ENCODE results near the gene FITM1.

The FITM1 gene

DNA sequence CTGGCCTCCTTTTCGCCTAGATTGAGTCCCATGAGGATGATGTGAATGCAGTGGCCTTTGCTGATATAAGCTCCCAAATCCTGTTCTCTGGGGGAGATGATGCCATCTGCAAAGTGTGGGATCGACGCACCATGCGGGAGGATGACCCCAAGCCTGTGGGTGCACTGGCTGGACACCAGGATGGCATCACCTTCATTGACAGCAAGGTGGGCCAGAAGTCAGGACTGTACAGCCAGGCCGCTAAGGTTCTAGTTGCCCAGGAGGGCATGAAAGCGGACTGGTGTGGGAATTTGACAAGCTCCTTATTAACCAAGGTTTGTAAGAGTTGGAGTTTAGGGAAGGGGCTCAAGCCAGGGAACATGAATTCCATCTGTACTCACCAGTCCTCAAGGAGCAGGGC, 10.8 kb upstream of the FITM1 start:
- no peak for DNase-seq (ENCODE audit: low read depth)

DNA sequence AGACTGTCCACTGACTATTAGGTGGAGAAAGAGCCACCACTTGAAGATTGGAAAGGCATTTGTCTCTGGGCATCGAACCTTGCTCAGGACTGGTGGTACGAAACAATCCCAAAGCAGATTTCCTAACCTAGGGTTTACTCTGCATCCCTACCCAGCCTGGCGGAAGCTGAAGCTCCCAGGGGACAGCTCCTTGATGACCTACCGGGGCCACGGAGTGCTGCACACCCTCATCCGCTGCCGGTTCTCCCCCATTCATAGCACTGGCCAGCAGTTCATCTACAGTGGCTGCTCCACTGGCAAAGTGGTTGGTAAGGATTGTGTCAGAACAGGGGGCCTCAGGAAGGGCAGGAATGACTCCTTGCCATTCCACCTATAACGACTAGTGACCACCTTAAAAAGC, 9.2 kb upstream of the FITM1 start:
- no peak for DNase-seq (ENCODE audit: low read depth)

DNA sequence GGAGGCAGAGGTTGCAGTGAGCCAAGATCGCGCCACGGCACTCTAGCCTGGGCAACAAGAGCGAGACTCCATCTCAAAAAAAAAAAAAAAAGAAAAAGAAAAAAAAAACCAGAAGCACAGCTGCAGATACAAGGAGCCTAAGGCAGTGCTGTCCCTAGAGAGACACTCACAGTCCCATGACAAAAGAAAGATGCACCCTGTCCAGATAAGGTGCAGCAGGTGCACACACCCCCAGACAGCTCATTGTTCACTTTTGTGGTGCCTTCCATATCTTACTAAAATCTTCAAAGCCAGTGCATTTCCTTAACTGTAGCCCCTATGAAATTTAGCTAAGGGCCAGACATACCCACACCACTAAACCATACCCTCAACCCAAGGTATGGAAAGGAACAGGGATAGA, 8.0 kb upstream of the FITM1 start:
- DNase-seq (ENCODE audit: low read depth), result no peak

DNA sequence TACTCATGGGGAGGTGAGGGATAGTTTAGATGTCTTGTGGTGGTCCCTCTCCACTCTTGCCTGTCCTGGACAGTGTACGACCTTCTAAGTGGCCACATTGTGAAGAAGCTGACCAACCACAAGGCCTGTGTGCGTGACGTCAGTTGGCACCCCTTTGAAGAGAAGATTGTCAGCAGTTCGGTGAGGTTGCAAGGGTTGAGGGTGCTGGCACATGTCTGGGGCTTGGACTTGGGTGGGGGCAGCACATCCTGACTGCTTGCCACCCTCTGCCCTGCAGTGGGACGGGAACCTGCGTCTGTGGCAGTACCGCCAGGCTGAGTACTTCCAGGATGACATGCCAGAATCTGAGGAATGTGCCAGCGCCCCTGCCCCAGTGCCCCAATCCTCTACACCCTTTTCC, 7.6 kb upstream of the FITM1 start:
- DNase-seq (ENCODE audit: low read depth), result no peak

DNA sequence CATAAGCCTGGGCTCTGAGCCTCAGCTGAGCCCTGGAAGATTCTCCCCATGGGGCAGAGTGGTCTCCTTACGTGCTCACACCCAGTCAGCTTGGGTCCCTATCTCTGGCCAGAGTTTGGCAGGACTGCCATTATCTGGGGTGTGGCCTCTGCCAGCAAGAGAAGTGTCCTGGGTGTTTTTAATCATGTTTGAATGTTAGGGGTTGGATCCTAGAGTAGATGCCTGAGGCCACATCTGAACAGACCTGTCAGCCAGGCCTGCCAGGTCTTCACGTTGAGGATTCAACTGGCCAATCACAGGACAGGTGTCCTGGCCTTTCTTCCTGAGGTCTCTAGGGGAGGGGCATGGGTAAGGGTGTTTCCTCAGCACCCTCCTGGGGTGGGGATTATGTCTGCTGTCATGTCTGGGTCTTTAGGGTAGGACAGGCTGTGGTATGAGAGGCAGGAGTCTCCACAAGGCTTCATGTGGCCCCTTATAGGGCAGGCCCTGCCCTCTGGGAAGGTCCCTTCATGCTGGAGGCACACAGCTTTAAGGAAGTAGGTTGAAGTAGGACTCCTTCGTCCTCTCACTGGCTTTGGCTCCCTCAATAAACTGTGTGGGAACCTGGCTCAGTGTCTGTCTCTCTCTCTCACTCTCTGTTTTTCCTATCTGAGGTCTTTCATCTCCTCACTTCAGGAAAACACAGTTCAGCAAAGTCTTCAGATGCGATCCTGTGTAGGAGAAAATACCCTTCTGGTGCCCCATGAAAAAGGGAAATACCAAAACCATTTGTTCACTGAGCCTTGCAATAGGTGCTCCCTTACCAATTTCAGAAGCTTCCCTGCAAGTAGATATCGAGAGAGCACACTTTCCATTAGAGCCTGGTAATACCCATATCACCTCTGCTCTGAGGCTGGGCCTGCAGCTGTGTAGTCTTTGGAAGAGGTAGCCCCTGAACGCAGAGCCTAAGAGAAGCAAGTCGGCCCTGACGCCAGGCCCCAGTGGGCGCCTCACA, 6.7 kb upstream of the FITM1 start:
- no peak for DNase-seq (ENCODE audit: low read depth)

DNA sequence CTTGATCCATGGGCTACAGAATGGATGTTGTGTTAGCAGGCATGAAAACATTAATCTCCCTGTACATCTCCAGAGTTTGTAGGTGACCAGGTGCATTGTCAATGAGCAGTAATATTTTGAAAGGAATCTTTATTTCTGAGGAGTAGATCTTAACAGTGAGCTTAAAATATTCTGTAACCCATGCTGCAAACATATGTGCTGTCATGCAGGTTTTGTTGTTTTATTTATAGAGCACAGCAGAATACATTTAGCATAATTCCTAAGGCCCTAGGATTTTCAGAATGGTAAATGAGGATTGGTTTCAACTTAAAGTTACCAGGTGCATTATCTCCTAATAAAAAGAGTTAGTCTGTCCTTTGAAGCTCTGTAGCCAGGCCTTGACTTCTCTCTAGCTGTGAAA, 3.5 kb upstream of the FITM1 start:
- no peak for DNase-seq (ENCODE audit: low read depth)

DNA sequence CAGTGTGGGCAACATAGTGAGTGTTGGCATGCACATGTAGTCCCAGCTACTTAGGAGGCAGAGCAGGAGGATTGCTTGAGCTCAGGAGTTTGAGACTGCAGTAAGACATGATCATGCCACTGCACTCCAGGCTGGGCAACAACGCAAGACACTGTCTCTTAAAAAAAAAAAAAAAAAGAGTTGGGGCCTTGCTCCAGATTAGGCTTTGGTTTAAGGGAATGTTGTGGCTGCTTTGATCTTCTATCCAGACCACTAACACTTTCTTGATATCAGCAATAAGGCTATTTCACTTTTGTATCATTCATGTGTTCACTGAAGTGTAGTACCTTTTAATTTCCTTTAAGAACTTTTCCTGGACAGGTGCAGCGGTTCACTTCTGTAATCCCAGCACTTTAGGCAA, 2.8 kb upstream of the FITM1 start:
- DNase-seq (ENCODE audit: low read depth), result no peak

DNA sequence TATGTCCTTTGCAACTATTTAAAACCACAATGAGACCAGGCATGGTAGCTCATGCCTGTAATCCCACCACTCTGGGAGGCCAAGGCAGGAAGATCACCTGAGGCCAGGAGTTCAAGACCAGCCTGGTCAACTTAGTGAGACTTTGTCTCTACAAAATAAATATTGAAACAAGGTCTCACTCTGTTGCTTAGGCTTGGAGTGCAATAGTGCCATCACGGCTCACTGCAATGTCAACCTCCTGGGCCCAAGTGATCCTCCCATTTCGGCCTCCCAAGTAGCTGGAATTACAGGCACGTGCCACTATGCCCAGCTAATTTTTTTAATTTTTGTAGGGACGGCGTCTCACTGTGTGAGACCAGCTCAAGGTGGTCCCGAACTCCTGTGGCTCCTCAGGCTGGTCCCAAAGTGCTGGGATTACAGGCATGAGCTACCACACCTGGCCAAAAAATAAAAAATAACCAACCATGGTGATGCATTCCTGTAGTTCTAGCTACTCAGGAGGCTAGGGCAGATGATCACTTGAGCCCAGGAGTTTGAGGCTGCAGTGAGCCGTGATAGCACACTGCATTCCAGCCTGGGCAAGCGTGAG, 955 bp upstream of the FITM1 start:
- DNase-seq (ENCODE audit: low read depth), result no peak

DNA sequence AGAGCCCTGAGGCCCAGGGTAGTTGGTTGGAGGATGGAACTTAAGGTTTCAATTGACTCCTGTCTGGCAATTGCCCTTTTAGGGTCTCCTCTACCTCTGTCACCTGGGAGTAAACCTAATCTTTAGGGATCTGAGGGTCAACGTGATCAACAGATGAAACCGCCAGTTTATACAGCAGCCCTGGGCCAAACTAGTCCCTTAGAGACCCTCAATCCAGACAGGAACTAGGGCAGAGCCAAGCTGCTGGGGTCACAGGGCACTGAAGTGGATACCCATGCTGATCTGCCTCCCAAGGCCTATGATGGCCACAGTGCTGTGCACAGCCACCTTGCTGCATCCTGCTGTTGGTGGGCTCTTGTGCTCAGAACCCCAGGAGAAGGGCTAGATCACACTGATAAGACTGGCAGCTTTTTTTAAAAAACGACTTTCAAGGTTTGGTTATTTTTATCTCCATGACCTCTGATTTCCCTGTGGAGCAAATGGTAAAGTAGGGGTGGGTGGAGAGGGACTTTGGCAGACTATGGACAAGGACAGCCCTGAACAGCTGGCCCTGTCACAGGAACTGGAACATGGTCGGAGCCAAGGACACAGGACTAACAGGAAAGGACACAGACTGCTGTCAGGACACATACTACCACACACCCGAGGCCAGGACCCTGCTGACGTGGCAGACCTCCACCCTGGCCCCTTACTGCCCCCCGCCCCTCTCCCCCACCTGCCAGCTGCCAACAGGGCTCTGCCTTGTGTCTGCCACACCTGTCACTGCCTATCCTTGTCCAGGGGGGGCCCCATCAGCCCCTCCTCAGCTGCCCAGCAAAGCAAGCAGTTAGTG, 474 bp downstream of the FITM1 start:
- no peak for DNase-seq (ENCODE audit: low read depth)

DNA sequence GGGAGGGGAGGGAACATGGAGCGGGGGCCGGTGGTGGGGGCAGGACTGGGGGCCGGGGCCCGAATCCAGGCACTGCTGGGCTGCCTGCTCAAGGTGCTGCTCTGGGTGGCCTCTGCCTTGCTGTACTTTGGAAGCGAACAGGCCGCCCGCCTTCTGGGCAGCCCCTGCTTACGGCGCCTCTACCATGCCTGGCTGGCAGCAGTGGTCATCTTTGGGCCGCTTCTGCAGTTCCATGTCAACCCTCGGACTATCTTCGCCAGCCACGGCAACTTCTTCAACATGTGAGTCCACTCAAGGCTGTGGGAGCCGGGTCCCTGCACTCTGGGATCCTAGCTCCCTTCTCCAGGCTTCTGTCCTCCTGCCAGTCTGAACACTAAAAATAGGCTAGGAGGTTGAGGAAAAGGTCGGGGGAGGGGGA, 1.1 kb downstream of the FITM1 start:
- no peak for DNase-seq (ENCODE audit: low read depth)

DNA sequence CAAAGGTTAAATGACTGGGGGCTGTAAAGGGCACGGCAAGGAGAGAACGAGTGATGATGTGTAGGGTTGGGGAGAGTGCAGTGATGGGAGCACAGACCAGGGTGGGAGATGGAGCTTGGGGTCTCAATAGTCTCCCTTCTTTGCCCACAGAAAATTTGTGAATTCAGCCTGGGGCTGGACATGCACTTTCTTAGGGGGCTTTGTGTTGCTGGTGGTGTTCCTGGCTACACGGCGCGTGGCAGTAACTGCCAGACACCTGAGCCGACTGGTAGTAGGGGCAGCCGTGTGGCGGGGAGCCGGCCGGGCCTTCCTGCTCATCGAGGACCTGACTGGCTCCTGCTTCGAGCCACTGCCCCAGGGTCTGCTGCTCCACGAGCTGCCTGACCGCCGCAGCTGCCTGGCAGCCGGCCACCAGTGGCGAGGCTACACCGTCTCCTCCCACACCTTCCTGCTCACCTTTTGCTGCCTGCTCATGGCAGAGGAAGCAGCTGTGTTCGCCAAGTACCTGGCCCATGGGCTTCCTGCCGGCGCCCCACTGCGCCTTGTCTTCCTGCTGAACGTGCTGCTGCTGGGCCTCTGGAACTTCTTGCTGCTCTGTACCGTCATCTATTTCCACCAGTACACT, 1.7 kb downstream of the FITM1 start:
- no peak for DNase-seq (ENCODE audit: low read depth)

DNA sequence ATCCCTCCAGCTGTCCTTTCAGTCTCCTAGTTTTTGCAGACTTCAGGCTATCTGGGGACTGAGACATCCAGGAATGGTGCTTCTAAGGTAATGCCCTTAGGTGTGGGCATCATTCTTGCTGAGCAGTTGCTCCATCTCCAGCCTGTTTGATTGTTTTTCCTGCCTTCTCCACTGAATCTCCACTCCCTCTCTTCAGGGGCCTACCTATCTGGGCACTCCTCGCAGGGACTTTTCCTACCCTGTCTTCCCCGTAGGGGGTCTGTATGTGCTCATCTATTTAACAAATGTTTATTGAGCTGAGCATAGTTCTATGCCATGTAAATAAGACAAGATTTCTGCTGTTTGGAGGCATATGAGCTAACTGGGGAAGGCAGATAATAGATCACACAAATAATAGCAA, 2.5 kb downstream of the FITM1 start:
- DNase-seq (ENCODE audit: low read depth), result no peak

DNA sequence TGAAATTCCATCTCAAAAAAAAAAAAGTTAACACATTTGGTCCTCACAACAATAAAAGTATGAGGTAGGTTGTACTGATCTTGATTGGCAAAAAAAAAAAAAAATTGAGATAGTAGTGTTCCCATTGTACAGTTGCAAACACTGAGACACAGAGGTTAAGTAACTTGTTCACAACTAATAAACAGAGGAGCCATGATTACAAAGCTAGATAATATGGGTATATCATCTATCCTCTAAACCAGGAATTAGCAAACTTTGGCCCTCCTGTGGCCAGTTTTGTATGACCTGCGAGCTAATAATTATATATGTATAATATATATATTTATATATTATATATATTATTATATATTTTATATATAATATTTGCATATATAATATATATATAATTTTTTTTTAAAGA, 3.3 kb downstream of the FITM1 start:
- no peak for DNase-seq (ENCODE audit: low read depth)

DNA sequence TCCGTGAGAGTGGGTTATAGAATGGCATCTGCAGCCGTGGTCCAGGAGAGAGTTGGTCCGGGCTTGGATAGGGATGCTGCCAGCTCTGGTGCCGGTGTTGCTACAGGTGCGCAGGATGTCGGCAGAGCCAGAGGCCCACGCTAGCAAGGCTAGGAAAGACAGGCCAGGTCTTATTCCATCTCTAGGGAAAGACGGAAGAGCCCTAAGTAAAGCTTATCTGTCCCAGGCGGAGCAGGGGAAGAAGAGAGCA, 5.0 kb downstream of the FITM1 start:
- DNase-seq (ENCODE audit: low read depth), result no peak

DNA sequence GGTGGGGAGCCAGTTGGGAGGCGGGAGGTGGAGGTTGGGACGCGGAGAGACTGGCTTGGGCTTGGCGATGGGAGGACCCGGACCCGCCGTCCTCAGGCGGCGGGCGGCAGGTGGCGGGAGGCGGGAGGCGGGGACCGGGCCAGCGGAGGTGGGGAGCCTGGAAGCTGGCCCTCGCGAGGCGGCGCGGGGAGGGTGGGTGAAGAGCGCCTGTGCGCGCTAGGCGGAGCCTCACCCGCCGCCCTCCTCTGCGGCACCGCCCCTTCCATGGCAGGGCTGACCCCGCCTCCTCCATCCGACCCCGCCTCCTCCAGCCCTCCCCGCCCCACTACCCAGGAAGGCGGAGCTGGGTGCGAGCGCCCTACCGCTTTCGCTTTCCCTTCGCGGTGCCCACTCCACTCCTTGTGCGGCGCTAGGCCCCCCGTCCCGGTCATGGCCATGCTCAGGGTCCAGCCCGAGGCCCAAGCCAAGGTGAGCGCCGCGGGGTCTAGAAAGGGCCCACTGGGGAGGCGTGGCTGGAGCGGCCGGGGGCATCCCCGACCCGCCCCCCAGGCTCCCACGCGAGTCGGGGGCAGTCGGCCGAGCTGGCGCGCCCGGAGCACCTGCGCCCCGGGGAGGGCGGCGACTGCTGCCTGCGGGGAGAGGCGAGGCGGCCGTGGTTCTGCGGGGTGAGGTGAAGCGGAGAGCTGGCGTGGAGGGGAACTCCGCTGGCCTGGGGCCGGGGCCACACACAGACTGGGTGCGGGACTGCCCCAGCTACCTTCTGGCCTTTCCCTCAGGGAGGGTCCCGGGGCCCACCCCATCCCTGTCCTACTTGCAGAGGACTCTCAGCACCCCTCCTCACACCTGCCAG, 5.6 kb downstream of the FITM1 start, which contains the start of gene PSME1:
PSME1 (plus strand) TSS at position 361 of the 850 bp plus-strand sequence; CDS start at position 430, 69 bp downstream.
- DNase-seq (ENCODE audit: low read depth), result no peak

DNA sequence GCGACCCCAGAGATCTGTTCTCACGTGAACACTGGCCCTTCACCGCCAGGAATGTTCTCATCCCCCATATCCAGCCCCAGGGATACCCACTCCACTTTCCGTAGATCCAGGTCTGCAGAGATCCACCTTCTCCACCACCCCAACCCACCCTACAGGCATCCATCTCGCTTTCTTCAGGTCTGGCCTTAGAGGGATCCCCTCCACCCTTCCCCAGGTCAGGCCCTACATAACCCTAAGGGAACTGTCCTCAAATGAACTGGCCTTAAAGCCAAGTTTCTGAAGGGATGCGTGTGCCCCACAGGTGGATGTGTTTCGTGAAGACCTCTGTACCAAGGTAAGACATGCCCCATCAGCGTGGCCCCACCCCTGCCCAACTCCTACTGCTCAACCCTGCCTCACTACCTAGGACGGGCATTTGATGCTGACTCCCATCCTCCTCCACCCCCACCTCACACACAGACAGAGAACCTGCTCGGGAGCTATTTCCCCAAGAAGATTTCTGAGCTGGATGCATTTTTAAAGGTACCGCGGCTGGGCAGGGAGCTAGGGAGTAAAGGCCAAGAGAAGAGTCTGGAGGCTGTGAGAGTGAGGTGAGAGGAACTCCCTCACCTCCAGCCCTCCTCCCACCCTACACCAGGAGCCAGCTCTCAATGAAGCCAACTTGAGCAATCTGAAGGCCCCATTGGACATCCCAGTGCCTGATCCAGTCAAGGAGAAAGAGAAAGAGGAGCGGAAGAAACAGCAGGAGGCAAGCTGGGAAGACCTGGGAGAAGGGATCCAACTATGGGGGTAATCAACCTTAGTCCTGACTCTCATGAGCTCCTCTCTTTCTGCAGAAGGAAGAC, 6.4 kb downstream of the FITM1 start:
- DNase-seq (ENCODE audit: low read depth), result no peak

DNA sequence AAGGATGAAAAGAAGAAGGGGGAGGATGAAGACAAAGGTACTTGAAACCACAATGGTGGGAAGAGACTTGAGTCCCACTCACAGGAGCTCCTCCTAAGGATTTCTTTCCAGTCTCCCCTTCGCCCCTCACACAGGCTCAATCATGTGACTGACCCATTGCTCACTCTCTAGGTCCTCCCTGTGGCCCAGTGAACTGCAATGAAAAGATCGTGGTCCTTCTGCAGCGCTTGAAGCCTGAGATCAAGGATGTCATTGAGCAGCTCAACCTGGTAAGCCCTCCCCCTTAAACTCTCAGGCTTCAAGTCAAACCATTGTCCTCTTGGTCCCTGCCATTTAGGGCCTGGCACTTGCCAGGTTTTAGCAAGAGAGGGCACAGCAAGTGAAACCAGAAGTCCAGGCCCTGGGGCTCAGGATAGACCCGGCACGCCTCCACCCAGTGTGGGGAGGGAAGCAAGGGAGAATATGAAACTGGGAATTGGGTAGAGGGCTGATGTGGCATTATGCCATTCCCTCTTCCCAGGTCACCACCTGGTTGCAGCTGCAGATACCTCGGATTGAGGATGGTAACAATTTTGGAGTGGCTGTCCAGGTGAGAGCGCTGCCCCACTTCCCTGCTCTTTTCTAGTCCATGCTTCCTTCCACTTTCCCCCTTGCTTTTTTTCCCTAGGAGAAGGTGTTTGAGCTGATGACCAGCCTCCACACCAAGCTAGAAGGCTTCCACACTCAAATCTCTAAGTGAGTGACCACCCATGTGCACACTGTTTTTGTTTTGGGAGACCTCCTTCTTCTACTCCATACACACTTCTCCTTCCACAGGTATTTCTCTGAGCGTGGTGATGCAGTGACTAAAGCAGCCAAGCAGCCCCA, 7.3 kb downstream of the FITM1 start:
- DNase-seq (ENCODE audit: low read depth), result no peak

DNA sequence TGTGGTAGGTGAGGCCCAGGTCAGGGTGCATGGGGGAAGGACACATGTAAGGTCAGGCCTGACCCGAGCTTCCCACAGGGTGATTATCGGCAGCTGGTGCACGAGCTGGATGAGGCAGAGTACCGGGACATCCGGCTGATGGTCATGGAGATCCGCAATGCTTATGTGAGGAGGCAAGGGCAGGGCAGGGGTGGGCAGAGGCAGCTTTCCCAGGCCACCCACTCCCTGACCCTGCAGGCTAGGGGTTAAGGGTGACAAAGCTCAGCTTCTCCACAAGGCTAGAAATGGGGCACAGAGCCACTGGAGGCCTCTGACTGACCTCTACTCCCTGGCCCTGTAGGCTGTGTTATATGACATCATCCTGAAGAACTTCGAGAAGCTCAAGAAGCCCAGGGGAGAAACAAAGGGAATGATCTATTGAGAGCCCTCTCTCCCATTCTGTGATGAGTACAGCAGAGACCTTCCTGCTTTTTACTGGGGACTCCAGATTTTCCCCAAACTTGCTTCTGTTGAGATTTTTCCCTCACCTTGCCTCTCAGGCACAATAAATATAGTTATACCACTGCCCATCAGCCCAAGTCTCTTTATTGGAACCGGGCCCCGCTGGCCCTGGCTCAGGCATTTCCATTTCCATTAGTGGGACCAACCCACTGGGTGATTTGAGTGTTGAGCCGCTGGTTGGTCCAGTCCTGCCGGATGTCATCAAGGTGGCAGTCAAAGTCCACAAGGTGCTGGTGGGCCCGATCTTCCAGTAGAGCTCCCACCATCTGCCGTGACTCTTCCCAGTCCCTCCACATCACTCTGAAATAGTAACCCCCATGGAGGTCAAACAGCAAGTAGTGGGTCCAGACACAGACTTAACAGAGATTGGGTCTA, 8.2 kb downstream of the FITM1 start:
- no peak for DNase-seq (ENCODE audit: low read depth)
